ENCODE results near the gene SCFD2. TPM values are rescaled to one million over a fixed set of nuclear protein-coding genes. Genes with fewer than 3 reads are reported as not detected.

The SCFD2 gene
- total RNA-seq, 1 experiment from 2014 or later: 12.4 TPM

GRCh38 chr4:53377319-53378170, 11.7 kb upstream of the SCFD2 start, which contains the start of gene FIP1L1 (continued):
- TF ChIP-seq, protein P1, sequence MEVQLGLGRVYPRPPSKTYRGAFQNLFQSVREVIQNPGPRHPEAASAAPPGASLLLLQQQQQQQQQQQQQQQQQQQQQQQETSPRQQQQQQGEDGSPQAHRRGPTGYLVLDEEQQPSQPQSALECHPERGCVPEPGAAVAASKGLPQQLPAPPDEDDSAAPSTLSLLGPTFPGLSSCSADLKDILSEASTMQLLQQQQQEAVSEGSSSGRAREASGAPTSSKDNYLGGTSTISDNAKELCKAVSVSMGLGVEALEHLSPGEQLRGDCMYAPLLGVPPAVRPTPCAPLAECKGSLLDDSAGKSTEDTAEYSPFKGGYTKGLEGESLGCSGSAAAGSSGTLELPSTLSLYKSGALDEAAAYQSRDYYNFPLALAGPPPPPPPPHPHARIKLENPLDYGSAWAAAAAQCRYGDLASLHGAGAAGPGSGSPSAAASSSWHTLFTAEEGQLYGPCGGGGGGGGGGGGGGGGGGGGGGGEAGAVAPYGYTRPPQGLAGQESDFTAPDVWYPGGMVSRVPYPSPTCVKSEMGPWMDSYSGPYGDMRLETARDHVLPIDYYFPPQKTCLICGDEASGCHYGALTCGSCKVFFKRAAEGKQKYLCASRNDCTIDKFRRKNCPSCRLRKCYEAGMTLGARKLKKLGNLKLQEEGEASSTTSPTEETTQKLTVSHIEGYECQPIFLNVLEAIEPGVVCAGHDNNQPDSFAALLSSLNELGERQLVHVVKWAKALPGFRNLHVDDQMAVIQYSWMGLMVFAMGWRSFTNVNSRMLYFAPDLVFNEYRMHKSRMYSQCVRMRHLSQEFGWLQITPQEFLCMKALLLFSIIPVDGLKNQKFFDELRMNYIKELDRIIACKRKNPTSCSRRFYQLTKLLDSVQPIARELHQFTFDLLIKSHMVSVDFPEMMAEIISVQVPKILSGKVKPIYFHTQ (CRISPR knock-in tag; IDR thresholded peaks at IDR 0.05): no peak
- TF ChIP-seq, protein P2, sequence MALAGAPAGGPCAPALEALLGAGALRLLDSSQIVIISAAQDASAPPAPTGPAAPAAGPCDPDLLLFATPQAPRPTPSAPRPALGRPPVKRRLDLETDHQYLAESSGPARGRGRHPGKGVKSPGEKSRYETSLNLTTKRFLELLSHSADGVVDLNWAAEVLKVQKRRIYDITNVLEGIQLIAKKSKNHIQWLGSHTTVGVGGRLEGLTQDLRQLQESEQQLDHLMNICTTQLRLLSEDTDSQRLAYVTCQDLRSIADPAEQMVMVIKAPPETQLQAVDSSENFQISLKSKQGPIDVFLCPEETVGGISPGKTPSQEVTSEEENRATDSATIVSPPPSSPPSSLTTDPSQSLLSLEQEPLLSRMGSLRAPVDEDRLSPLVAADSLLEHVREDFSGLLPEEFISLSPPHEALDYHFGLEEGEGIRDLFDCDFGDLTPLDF (CRISPR knock-in tag; IDR thresholded peaks at IDR 0.05): no peak
- TF ChIP-seq, protein P3, sequence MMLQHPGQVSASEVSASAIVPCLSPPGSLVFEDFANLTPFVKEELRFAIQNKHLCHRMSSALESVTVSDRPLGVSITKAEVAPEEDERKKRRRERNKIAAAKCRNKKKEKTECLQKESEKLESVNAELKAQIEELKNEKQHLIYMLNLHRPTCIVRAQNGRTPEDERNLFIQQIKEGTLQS (CRISPR knock-in tag; conservative IDR thresholded peaks at IDR 0.05): no peak
- TF ChIP-seq, protein P4, sequence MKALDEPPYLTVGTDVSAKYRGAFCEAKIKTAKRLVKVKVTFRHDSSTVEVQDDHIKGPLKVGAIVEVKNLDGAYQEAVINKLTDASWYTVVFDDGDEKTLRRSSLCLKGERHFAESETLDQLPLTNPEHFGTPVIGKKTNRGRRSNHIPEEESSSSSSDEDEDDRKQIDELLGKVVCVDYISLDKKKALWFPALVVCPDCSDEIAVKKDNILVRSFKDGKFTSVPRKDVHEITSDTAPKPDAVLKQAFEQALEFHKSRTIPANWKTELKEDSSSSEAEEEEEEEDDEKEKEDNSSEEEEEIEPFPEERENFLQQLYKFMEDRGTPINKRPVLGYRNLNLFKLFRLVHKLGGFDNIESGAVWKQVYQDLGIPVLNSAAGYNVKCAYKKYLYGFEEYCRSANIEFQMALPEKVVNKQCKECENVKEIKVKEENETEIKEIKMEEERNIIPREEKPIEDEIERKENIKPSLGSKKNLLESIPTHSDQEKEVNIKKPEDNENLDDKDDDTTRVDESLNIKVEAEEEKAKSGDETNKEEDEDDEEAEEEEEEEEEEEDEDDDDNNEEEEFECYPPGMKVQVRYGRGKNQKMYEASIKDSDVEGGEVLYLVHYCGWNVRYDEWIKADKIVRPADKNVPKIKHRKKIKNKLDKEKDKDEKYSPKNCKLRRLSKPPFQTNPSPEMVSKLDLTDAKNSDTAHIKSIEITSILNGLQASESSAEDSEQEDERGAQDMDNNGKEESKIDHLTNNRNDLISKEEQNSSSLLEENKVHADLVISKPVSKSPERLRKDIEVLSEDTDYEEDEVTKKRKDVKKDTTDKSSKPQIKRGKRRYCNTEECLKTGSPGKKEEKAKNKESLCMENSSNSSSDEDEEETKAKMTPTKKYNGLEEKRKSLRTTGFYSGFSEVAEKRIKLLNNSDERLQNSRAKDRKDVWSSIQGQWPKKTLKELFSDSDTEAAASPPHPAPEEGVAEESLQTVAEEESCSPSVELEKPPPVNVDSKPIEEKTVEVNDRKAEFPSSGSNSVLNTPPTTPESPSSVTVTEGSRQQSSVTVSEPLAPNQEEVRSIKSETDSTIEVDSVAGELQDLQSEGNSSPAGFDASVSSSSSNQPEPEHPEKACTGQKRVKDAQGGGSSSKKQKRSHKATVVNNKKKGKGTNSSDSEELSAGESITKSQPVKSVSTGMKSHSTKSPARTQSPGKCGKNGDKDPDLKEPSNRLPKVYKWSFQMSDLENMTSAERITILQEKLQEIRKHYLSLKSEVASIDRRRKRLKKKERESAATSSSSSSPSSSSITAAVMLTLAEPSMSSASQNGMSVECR (CRISPR knock-in tag; IDR thresholded peaks at IDR 0.05; ENCODE audit: borderline replicate concordance): peak; percentile 61; the same call in 1 of the 2 replicates
- 0 out of 2 replicates have a peak, but pooled peaks have one; percentile 66 for TF ChIP-seq JUN (CRISPR knock-in tag; IDR thresholded peaks at IDR 0.05)
- no peak for TF ChIP-seq NFE2L1 (CRISPR knock-in tag; IDR thresholded peaks at IDR 0.05)
- TF ChIP-seq E2F4 (CRISPR knock-in tag; IDR thresholded peaks at IDR 0.05; ENCODE audit: borderline replicate concordance, low read depth): no peak
- no peak for TF ChIP-seq SMAD4 (CRISPR knock-in tag; IDR thresholded peaks at IDR 0.05)
- TF ChIP-seq TP53 (CRISPR knock-in tag; IDR thresholded peaks at IDR 0.05): no peak; the same call in 1 of the 2 replicates
- no peak for TF ChIP-seq ATF2 (CRISPR knock-in tag; IDR thresholded peaks at IDR 0.05; ENCODE audit: borderline replicate concordance, low read depth)
- peak; percentile 71 for TF ChIP-seq FOXP1 (CRISPR knock-in tag; IDR thresholded peaks at IDR 0.05; ENCODE audit: borderline replicate concordance)
- no peak for TF ChIP-seq ZNF263 (CRISPR knock-in tag; IDR thresholded peaks at IDR 0.05; ENCODE audit: low read depth)
- TF ChIP-seq FOXJ3 (CRISPR knock-in tag; IDR thresholded peaks at IDR 0.05; ENCODE audit: borderline replicate concordance): no peak
- TF ChIP-seq CBFB (CRISPR knock-in tag; IDR thresholded peaks at IDR 0.05; ENCODE audit: low read depth): no peak
- TF ChIP-seq, protein P5, sequence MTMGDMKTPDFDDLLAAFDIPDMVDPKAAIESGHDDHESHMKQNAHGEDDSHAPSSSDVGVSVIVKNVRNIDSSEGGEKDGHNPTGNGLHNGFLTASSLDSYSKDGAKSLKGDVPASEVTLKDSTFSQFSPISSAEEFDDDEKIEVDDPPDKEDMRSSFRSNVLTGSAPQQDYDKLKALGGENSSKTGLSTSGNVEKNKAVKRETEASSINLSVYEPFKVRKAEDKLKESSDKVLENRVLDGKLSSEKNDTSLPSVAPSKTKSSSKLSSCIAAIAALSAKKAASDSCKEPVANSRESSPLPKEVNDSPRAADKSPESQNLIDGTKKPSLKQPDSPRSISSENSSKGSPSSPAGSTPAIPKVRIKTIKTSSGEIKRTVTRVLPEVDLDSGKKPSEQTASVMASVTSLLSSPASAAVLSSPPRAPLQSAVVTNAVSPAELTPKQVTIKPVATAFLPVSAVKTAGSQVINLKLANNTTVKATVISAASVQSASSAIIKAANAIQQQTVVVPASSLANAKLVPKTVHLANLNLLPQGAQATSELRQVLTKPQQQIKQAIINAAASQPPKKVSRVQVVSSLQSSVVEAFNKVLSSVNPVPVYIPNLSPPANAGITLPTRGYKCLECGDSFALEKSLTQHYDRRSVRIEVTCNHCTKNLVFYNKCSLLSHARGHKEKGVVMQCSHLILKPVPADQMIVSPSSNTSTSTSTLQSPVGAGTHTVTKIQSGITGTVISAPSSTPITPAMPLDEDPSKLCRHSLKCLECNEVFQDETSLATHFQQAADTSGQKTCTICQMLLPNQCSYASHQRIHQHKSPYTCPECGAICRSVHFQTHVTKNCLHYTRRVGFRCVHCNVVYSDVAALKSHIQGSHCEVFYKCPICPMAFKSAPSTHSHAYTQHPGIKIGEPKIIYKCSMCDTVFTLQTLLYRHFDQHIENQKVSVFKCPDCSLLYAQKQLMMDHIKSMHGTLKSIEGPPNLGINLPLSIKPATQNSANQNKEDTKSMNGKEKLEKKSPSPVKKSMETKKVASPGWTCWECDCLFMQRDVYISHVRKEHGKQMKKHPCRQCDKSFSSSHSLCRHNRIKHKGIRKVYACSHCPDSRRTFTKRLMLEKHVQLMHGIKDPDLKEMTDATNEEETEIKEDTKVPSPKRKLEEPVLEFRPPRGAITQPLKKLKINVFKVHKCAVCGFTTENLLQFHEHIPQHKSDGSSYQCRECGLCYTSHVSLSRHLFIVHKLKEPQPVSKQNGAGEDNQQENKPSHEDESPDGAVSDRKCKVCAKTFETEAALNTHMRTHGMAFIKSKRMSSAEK (CRISPR knock-in tag; IDR thresholded peaks at IDR 0.05; ENCODE audit: borderline replicate concordance): no peak
- TF ChIP-seq SMAD3 (CRISPR knock-in tag; IDR thresholded peaks at IDR 0.05; ENCODE audit: borderline replicate concordance): no peak
- TF ChIP-seq ZNF512 (CRISPR knock-in tag; IDR thresholded peaks at IDR 0.05; ENCODE audit: borderline replicate concordance): no peak
- no peak for TF ChIP-seq MLX (CRISPR knock-in tag; IDR thresholded peaks at IDR 0.05)

Measured in WTC11 (cell line).